A673 (cell line): Measurements from ENCODE around the gene HP.

Source experiments
- CTCF ChIP-seq: fragments of 300-800, 200-600 bp; sonication (generic); conservative IDR thresholded peaks from 2 replicates; pipeline ENCODE4 v1.5.1; 2017; ENCODE audit warnings: low read depth, mild to moderate bottlenecking, antibody characterized with exemption, low read length, moderate library complexity, mixed read lengths
- EZH2 ChIP-seq: fragments of 200-600 bp; sonication (generic); IDR thresholded peaks from 2 replicates; pipeline ENCODE4 v1.6.1; 2017; ENCODE audit warnings: borderline replicate concordance, low read depth, mild to moderate bottlenecking, mixed read lengths, antibody characterized with exemption, low read length; ENCODE audit not compliant: poor library complexity, severe bottlenecking

GRCh38 chr16:72083778-72084404 lies 29.6 kb downstream of the HP start:
- TF ChIP-seq CTCF (no peak), EZH2 (no peak)
